ENCODE data around the gene RPS2. TPM values are rescaled to one million over a fixed set of nuclear protein-coding genes. Genes with fewer than 3 reads are reported as not detected.

The RPS2 gene
- total RNA-seq, 1 experiment from 2014 or later, result 3,874 TPM

GRCh38 chr16:1992704-1993317, 28.2 kb upstream of the RPS2 start:
- Histone ChIP-seq H4K91ac (ENCODE audit: insufficient read length, low read depth, low read length) (no peak overlapping the region), H2BK20ac (ENCODE audit: low read depth, low read length, poor library complexity, severe bottlenecking) (no peak overlapping the region), H3K9ac (ENCODE audit: extremely low read depth, insufficient read length, low read length) (no peak overlapping the region), H3K9me3 (ENCODE audit: control insufficient read depth, low read depth, low read length) (no peaks in the 10 kb centered on the region), H3K18ac (ENCODE audit: insufficient read length, low read depth, low read length) (peak overlapping the region; percentile 85), H2AK5ac (ENCODE audit: insufficient read length, low read length) (no peak overlapping the region), H3K27ac (ENCODE audit: insufficient read length, low read depth, low read length) (no peak overlapping the region), H3K4me1 (ENCODE audit: insufficient read depth, low read length) (no peaks in the 10 kb centered on the region; the same call in 1 of the 2 replicates), H3K79me2 (ENCODE audit: insufficient read depth, low read length) (no peaks in the 10 kb centered on the region), H4K20me1 (ENCODE audit: control insufficient read depth, insufficient read depth, insufficient read length) (no peaks in the 10 kb centered on the region), H4K8ac (replicated peaks; ENCODE audit: insufficient read length, low read depth, low read length) (no peak overlapping the region), H3K14ac (ENCODE audit: insufficient read depth, low read length) (peak overlapping the region; percentile 82), H3T11ph (ENCODE audit: low read length) (no peak overlapping the region), H4K5ac (ENCODE audit: insufficient read length, low read depth, low read length) (no peak overlapping the region), H2BK120ac (ENCODE audit: low read depth, low read length, poor library complexity, severe bottlenecking) (no peak overlapping the region), H2BK15ac (ENCODE audit: low read depth, low read length) (no peak overlapping the region), H2BK5ac (ENCODE audit: insufficient read length, low read length) (no peak overlapping the region), H3K4ac (ENCODE audit: low read depth, low read length) (no peak overlapping the region; the same call in 1 of the 2 replicates), H2AFZ (ENCODE audit: low read length) (no peak overlapping the region), H3K79me1 (ENCODE audit: insufficient read depth, low read depth, low read length, poor library complexity, severe bottlenecking) (no peaks in the 10 kb centered on the region), H3K23me2 (ENCODE audit: insufficient read length, low read depth, low read length, poor library complexity, severe bottlenecking) (peaks cover 18% of the 10 kb centered on the region), H3K56ac (ENCODE audit: insufficient read length, low read depth, low read length) (no peak overlapping the region), H3K4me2 (ENCODE audit: insufficient read depth, insufficient read length, low read length) (peak overlapping the region; percentile 35), H2BK12ac (ENCODE audit: insufficient read length, low read depth, low read length) (no peak overlapping the region), H3K27me3 (ENCODE audit: insufficient read depth, low read length) (peaks cover 15% of the 10 kb centered on the region; the same call in 1 of the 2 replicates), H3K23ac (ENCODE audit: insufficient read length, low read depth, low read length) (no peak overlapping the region)
- no peaks in the 10 kb centered on the region; a peak in 1 of 5 replicates for H3K9me3 Mint-ChIP-seq
- WGBS (ENCODE audit: extremely low coverage, insufficient read length, low lambda C conversion rate), result no CpG with 5 or more reads among the region's 50 CpGs
- peaks cover 0 to 8% (median 7%) of the 10 kb centered on the region in 3 experiments; a peak in 4 of 7 replicates for H3K36me3 Mint-ChIP-seq (ENCODE audit: insufficient read depth in 1 of 3, low read depth in 3 of 3)
- no peak for TF ChIP-seq CTCF (conservative IDR thresholded peaks at IDR 0.05)
- DNase-seq, result peak; percentile 83
- peaks cover 16 to 20% of the 10 kb centered on the region in 2 experiments for H3K4me1 Mint-ChIP-seq
- H3K4me3 Mint-ChIP-seq, result peak overlapping the region in 1 of 2 experiments; percentile 68; a peak in 3 of 5 replicates
- peaks cover 39% of the 10 kb centered on the region for H3K27me3 Mint-ChIP-seq (ENCODE audit: low read depth)
- H3K27ac Mint-ChIP-seq, result no peak overlapping the region

All from H9 (cell line).